ENCODE results near the gene GVQW3.

The GVQW3 gene

DNA sequence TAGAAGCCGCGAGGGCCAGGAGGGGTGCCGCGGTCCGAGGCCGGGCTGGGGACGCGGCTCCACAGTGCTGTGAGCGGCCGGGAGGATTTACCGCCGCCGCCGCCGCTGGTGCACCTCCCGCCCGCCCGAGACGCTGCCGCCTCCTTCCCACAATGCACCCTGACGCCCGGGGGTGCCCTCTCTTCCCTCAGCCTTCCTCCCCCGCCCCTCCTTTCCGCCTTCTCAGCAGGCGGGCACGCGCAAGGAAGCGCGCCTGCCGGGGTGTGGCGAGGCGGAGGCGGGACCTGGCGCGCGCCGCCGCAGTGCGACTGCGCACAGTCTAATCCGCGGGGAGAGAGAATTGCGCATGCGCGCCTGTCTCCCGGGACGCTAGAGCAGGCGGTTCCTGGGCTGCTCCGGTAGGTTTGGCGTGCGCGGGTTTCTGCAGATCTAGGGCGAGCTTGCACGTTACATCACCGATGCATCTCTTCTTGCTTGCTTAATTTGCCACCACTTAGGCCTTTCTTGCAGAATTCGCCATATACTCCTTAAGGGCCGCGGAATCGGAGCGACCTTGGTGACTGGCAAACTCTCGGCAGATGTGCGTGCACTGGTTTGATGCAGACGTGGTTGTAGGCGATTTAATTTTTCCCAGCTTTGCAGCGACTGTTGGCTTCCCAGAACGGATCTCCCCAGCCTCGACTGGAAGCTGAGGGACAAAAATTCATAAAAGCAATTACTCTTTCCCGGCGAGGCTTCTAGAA lies at the start of gene GVQW3, which contains the start of gene THAP12:
TSS of gene GVQW3 (plus strand) at position 347 of the 743 bp plus-strand sequence. CDS start 506 bp downstream, outside the sequence.
TSS of gene THAP12 (minus strand) at position 156 of the 743 bp plus-strand sequence. CDS start 296 bp downstream, outside the sequence.
- peak; percentile 88 for DNase-seq

DNA sequence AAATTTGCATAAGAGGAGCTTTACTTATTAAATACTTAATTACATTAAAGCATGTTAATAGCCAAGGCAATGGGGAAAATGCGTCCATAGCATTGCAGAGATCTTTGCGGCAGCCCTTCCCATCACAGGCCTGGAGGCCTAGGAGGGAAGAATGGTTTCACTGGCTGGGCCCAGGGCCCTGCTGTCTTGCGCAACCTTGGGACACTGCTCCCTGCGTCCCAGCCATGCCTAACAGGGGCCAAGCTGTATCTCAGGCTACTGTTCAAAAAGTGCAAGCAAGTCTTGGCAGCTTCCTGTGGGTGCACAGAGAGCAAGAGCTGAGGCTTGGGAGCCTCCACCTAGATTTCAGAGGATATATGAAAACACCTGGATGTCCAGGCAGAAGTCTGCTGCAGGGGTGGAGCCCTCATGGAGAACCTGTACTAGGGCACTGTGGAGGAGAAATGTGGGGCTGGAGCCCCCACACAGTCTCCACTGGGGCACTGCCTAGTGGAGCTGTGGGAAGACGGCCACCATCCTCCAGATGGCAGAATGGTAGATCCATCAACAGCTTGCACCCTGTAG lies 46.2 kb upstream of the GVQW3 start:
- DNase-seq: no peak

DNA sequence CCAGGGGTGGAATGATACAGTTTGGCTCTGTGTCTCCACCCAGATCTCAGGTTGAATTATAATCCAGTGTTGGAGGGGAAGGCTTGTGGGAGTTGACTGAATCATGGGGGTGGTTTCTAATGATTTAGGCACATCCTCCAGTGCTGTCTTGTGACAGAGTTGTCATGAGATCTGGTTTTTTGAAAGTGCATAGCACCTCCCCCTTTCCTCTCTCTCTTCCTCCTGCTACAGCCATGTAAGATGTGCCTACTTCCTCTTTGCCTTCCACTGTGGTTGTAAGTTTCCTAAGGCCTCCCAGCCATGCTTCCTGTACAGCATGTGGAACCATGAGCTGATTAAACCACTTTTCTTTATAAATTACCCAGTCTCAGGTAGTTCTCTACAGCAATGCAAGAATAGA lies 45.3 kb upstream of the GVQW3 start:
- no peak for DNase-seq

DNA sequence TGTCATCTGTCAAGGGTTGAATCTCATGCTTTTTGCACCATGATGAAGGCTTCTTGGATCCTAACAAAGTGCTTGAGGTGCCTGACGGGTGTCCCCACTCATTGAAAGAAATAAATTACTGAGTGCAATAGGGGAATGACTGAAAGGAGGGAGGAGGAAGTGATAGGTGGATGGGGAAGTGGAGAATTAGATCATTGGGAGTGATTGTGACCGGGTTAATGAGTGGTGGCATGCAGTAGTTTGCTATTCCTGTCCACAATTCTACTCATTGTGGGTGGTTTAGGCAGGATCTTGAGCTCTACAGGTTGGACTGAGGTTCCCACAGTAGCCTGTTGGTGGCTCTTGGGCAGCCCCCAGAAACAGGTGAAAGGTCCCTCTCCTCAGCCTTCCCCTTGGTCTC lies 44.5 kb upstream of the GVQW3 start:
- DNase-seq: no peak

DNA sequence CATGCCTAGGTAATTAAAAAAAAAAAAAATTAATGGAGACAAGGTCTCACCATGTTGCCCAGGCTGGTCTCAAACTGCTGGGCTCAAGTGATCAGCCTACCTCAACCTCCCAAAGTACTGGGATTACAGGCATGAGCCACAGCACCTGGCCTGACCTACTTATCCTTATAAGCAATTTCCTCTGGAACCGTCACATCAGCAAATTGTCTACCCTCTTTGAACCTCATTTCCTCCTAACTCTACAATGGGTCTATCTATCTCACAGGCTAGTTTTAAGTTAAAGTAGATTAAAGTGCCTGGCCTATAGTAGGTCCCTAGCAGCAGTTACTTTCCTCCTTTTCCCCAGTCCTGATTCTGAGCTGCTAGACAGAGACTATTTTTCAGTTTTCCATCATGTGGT lies 43.7 kb upstream of the GVQW3 start:
- DNase-seq: no peak

DNA sequence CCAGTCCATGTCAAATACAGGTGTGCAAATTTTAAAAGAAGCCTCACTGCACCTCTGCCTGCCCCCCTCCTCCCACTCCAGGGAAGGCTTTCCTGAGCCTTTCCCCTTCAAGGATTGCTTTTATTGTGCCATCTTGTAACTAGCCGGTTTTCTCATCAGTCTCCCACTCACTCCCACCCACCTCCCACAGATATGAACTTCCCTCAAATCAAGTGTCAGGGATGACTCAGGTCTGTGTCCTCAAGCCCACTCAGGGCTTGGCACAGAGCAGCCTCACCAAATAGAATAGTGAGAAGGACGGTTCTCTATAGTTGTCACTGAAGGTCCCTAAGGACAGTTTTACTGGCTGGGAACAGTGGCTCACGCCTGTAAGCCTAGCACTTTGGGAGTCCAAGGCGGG lies 43.2 kb upstream of the GVQW3 start:
- DNase-seq: no peak

DNA sequence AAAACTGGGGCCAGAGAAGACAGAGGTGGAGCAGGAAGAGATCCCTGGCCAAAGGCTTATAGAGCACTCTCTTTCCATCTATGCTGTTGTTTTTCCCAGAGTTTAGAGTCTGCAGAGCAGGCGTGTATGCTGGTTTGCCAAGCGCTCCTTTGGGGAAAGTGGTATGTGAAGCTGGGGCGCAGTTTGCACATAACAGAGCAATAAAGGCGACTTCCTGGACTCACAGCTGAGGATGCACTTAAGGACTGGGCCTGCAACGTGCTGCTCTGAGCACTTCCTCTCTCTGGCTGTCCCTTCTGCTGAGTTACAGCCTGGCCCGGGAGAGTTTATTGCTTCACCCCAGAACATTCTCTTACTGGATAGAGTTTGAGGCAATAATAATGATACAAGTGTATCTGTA lies 41.9 kb upstream of the GVQW3 start:
- no peak for DNase-seq

DNA sequence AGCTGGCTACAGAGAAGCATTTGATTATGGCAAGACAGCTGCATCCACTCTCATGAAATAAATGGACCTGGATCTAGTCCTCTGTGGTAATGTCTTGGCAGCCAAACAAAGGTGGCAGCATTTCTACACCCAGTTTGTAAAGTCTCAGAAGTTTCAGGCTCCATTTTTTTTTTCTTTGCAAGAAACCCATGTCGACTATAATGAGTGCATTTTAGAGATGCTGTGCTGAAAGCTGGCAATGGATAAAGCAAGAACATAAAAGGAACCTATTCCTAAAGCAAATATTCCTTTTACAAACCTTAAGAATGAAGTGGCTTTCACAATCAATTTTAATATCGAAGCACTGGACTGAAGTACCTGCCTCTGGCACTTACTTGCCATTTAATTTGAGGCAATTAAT lies 33.7 kb upstream of the GVQW3 start:
- DNase-seq: no peak

DNA sequence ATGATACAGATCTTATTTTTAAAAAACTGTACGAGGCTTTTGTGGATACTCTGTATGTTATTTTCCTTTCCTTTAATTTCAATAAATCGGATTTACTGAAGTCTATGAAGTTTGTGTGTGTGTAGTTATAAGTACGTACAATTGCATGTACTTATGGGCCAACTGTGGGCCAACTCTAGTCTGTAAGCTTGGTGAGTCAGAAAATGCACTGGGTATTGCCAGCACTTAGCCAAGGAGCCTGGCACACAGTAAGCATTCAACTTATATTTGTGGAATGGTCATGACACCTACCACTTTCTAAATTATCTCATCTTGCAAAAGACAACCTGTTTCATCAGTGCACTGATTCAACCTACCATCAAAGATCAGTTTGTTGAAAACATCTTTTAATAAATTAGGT lies 32.8 kb upstream of the GVQW3 start:
- DNase-seq: no peak

DNA sequence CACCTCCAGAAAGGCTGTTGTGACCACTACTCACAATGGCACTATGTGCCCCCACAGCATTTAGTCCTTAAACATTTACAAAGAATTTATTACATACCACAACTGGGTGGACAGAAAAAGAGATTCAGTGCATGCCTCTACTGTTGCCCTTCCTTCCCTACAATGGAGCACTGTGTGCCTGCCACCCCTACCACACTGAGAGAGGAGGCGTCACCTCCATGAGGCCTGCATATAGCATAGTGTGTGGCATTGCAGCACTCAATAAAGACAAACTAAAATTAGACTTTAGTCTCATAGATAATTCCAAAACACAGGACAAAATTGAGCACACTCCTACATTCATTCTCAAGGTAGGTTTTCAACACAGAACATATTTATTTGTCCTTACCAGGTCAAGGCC lies 26.0 kb upstream of the GVQW3 start:
- no peak for DNase-seq

DNA sequence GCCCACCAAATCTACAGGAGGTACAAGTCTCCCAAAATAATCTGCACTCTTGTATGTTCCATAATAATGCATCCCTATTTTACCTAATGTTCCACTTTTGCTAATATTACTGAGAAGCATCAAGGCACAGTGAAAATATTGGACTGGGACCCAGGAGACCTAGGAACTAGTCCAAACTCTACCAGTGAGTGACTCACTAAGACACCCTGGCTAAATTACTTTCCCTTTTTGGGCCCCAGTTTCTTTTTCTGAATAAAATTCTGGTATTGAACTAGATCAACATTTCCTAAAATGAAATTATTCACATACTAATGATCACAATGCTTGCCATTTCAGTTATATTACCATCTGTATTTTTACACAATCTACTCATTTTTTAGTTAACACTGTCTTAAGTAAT lies 19.7 kb upstream of the GVQW3 start:
- DNase-seq: no peak

DNA sequence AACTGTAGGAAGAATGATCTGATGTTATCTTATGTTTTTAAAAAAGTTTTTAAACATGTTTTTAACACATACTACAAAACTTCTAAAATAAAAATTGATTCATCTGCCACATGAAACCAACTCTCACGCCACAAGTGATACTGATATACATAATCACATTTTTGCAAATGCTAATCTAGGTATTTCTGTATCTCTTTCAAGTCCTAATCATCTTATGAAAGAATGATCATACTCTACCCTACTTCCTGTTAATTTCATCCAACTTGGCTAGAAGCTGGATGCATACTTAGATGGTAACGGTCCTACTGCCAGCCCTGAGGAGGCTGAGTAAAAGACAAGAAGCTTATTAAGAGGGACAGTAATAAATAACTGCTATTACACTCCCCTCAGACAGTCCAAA lies 19.3 kb upstream of the GVQW3 start:
- DNase-seq: no peak

DNA sequence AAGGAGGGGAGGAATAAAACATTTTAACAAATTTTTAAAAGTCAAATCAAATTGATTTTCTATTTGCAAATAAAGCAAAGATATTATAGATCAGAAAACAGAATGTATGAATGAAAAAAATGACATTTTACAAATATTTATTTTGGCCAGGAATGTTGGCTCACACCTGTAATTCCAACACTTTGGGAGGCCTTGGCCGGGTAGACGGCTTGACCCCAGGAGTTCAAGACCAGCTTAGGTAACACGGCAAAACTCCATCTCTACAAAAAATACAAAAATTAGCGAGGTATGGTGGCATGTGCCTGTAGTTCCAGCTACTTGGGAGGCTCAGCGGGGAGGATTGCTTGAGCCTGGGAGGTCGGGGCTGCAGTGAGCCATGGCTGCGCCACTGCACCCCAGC lies 18.4 kb upstream of the GVQW3 start:
- no peak for DNase-seq

DNA sequence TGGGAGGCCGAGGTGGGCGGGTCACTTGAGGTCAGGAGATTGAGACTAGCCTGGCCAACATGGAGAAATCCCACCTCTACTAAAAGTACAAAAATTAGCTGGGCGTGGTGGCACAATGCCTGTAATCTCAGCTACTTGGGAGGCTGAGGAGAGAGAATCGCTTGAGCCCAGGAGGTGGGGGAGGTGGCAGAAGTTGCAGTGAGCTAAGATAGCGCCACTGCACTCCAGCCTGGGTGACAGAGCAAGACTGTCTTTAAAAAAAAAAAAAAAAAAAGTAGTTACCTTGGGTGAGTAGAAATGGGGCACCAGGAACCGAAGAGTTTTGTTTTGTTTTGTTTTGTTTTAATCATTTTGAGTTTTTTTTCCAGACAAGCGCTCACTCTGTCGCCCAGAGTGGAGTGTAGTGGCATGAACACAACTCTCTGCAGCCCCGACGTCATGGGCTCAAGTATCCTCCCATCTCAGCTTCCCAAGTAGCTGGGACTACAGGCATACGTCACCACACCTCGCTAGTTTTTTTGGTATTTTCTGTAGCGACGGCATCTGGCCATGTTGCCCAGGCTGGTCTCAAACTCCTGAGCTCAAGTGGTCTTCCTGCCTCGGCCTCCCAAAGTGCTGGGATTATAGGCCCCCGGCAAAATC lies 16.0 kb upstream of the GVQW3 start:
- no peak for DNase-seq

DNA sequence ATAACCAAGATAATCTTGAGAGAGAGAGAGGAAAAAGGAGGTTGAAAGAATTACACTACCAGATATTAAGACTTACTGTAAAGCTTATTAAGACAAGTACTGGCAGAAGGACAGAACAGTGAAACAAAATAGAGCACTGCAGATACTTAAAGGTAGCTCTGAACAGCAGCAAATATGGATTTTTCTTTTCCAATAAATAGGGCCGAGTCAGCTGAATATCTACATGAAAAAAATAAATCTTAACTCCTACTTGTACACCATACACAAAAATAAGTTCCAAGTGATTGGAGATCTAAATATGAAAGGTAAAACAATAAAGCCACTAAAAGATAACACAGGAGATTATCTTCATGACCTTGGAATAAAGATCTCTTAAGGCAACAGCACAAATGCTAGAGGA lies 12.6 kb upstream of the GVQW3 start:
- no peak for DNase-seq

DNA sequence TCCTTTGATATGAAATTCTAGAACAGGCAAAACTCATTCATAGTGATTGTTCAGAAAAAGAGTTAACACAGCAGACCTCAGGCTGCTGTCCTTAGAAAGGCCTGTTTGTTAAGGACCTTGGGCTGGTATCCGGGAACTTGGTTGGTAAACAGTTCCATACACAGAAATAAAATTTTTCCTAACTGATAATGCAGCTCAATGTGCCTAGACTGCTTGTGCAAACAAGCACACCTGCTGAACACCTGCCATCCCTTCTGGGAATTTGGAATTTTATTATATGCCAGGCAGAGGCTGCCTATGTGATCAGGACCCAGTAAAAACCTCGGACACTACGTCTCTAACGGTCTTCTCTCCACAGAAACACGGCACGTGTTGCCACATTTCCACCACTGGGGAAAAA lies 11.7 kb upstream of the GVQW3 start:
- DNase-seq: no peak

DNA sequence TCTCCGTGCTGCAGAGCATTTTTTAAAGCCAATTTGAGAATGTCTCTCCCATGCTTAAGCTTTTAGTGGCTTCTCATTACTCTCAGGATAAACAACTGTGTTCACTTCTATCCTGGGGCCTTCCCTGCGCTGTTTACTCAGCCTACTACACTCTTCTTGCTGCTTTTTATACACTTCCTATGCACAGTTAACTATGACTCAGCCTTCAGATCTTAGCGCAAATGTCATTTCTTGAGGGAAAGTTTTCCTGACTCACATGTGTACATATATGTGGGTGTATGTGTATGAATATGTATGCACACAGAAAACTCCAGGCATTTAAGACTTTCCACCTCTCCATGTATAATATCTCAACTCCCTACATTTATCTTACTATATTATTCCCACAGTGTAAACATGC lies 10.0 kb upstream of the GVQW3 start:
- no peak for DNase-seq

DNA sequence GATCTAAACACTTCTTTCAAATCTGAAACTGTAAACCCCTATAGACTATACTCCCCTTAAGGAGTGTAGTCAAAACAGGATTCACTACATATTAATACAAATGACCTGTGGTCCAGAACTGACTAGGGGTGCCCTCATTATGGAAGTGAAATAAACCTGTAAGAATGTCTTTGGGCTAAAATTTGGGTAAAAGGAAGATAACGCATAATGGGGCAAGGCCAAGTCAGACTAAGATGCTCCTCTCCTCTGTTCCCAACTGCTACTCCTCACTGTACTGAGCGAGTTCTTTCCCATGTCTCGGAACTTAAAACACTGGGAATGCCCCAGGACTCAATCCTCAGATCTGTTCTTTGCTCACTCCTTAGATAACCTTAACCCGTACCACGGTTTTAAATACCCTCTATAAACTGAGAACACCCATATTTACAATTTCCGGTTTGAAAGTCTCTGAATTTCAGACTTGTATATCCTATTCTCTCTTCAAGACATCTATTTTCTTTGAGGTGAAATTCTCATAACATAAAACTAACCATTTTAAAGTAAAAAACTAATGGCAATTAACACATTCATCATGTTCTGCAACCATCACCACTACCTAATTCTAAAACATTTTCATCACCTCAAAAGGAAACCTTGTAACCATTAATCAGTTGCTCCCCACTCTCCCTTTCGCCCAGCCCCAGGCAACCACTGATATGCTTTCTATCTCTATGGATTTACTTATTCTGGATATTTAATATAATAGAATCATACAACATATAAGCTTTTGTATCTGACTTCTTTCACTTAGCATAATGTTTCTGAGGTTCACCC lies 4.2 kb upstream of the GVQW3 start:
- no peak for DNase-seq

DNA sequence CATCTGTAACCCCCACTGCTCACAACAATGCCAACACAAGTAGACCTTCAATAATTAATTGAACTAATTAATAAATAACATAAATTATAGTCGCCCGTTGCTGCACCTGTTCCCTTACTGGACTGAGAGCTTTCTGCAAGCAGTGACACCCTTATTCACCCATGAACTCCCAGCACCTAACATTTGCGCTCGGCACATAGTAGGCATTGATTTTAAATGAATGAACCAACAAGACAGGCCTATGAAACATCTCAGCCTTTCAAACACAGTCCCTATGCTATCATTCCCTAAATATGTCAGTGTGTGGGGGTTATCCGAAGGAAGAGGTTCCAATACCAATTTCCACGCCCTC lies 1.3 kb upstream of the GVQW3 start:
- peak; percentile 7 for DNase-seq

DNA sequence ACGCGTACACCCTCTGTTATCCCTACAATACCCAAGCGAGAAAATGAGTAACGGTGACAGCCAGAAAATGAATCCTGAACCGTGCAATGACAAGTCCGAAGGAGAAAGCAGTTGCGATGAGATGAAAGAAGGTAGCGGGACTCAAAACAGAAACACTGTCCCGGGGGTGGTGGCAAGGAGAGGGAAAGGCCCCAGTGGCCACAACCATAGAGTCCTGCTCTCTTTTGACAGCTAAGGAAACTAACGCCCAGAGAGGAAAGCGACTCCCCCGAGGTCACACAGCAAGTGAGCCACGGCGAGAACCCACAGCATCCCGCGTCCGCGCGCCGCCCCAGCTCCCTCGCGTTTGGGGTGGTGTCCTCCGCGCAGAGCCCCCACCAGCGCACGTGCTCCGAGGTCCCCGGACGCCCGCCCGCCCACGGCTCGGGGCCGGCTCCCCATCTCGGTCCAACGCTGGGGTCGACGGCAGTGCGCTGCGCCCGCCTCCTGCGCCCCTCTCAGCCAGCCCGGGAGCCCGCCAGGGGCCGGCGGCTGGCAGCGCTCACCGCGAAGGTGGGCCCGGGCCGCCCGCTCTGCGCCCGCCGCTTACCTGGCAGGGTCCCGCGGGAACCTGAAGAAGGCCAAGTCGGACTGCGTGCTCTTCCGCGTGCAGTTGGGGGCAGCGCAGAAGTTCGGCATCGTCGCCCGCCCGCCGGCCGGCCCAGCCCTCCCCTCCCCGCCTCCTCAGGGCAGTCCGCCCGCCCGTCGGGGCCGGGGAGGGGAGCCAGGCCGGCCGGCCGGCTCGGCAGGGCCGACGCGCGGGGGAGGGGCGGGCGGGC lies 755 bp upstream of the GVQW3 start:
- no peak for DNase-seq

DNA sequence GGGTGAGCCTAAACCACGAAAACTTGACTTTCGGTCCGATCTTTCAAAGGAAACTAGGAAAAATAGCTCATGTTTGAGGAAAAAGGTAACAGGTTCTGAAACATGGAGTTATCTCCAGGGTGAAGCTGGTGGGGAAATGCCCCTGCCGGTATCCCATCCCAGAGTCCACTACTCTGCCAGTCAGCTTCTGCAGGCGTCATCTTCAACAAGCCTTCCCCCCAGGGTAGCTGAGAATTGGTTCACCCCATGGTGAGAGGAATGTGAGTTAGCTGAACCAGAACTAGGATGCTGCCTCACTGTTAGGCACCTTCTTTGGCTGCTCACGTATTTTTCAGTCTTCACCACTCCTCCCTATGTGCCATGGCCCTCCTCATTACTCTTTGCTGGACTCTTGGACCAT lies 1.1 kb downstream of the GVQW3 start:
- no peak for DNase-seq

DNA sequence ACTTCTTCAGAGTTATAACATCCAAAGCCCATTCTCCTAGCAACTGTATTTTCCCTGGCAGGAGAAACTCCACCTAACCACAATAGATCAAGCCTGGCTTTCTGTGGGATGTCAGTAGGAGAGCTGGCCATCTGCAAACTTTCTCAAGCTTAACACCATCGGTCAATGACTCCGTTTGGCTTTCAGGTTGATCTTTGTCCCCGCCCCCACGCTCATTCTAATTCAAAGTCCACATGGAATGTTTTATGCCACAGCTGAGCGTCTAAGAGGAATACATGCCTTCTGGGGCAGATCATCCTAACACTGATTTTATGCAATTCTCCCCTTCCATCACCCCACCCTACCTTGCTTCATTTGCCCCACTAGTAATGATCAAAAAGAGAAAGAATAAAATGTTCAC lies 4.8 kb downstream of the GVQW3 start:
- no peak for DNase-seq

DNA sequence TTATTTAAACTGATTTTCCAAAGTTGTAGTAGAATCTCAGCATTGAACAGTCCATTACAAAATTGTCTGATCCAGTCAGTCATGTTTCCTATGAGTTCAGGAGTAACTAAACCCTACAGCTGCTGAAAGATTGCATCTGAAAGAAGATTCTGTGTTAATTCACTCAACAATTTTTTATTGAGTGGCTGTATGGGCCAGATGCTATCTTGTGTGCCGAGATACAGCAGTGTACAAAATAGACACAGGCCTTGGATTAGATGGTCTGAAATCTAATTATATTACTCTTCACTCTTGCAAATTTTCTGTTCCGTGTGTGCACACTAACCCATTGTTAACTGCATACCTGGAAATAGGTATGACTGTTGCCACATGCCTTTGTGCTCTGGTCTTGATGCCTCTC lies 7.3 kb downstream of the GVQW3 start:
- no peak for DNase-seq

Data from NCI-H1694 (cell line).